T-cell (primary cell): Measurements from ENCODE around the gene BEX2. TPM values are rescaled to one million over a fixed set of nuclear protein-coding genes. Genes with fewer than 3 reads are reported as not detected.
A peak's percentile ranks its signal among the peaks of the same experiment; 100 is the strongest.

Experiments used
- ATAC-seq, 4 experiments: fragments of 200-7000 bp in 3 of 4; fragments of 150-1000 bp in 1 of 4; cut with Tn5 transposase; replicated peaks in 1 of 4; 1 replicate in 3 of 4; 2 replicates in 1 of 4; pipeline ENCODE4 v1.10.0; 2021; ENCODE audit warnings: moderate library complexity in 3 of 4, mild to moderate bottlenecking in 2 of 4, moderate number of reproducible peaks in 1 of 4
- CTCF ChIA-PET, 2 donors: fragments of 300-600 bp; sonication (Branson Sonifier 250); formaldehyde crosslinking; loops; one replicate each; lab custom pipeline; 2022; ENCODE audit warnings: antibody characterized with exemption in 2 of 2; lab: Charles Lee
- POLR2A ChIA-PET, 2 donors: fragments of 300-600 bp; sonication (Branson Sonifier 250); formaldehyde crosslinking; loops; one replicate each; lab custom pipeline; 2022; ENCODE audit warnings: antibody characterized with exemption in 2 of 2; lab: Charles Lee
- DNase-seq, 35 experiments: peaks; one replicate each; pipeline versions ENCODE4 v3.0.0 to v3.0.0-alpha.2; 2013 to 2023
- H3K27ac ChIP-seq: one replicate; pipeline ENCODE4 v1.5.1; 2013; ENCODE audit warnings: low read length
- H3K27me3 ChIP-seq, 2 experiments: replicated peaks in 1 of 2; 1 replicate in 1 of 2; 2 replicates in 1 of 2; pipeline versions ENCODE4 v1.6.1 to v1.7.0; 2013; ENCODE audit warnings: low read length in 1 of 2, mixed read lengths in 1 of 2; ENCODE audit not compliant: control insufficient read depth in 2 of 2, insufficient read depth in 2 of 2; ENCODE audit errors: extremely low read depth in 1 of 2
- H3K36me3 ChIP-seq, 2 donors: 1 replicate in 1 of 2; 2 replicates in 1 of 2; pipeline versions ENCODE4 v1.6.1 to v1.7.0; 2013; ENCODE audit warnings: low read length in 1 of 2; ENCODE audit not compliant: control insufficient read depth in 2 of 2, insufficient read depth in 1 of 2; ENCODE audit errors: extremely low read depth in 1 of 2
- H3K4me1 ChIP-seq, 2 experiments: 1 replicate in 1 of 2; 2 replicates in 1 of 2; pipeline versions ENCODE4 v1.6.1 to v1.7.0; 2013; ENCODE audit warnings: low read length in 2 of 2, mixed read lengths in 1 of 2; ENCODE audit not compliant: insufficient read depth in 2 of 2, control insufficient read depth in 1 of 2; ENCODE audit errors: extremely low read depth in 1 of 2
- H3K4me3 ChIP-seq, 2 donors: 1 replicate in 1 of 2; 2 replicates in 1 of 2; pipeline versions ENCODE4 v1.5.1 to v1.7.0; 2013; ENCODE audit warnings: mild to moderate bottlenecking in 2 of 2, low read length in 1 of 2, moderate library complexity in 1 of 2; ENCODE audit not compliant: control insufficient read depth in 1 of 2; ENCODE audit errors: extremely low read depth in 1 of 2
- H3K9me3 ChIP-seq: 2 replicates; pipeline ENCODE4 v1.7.0; 2013
- H3K27ac Mint-ChIP-seq, 2 donors: one replicate each; pipeline ENCODE4 v1.8.0; 2020 to 2021; ENCODE audit warnings: mild to moderate bottlenecking in 2 of 2, mixed read lengths in 2 of 2
- H3K27me3 Mint-ChIP-seq, 2 donors: one replicate each; pipeline ENCODE4 v1.8.0; 2021 to 2022; ENCODE audit warnings: mixed read lengths in 2 of 2
- H3K36me3 Mint-ChIP-seq: one replicate; pipeline ENCODE4 v1.8.0; 2021; ENCODE audit warnings: mixed read lengths
- H3K4me1 Mint-ChIP-seq, 3 donors: one replicate each; pipeline ENCODE4 v1.8.0; 2020 to 2022; ENCODE audit warnings: mixed read lengths in 3 of 3, mild to moderate bottlenecking in 1 of 3
- H3K4me3 Mint-ChIP-seq, 3 donors: one replicate each; pipeline ENCODE4 v1.8.0; 2020 to 2022; ENCODE audit warnings: mild to moderate bottlenecking in 3 of 3, mixed read lengths in 3 of 3, moderate library complexity in 3 of 3
- H3K9me3 Mint-ChIP-seq, 3 donors: one replicate each; pipeline ENCODE4 v1.8.0; 2020 to 2022; ENCODE audit warnings: mixed read lengths in 3 of 3
- WGBS: methylation state at CpG from one replicate; pipeline ENCODE4 v1.1.5; 2013; ENCODE audit warnings: missing lambda C conversion rate; ENCODE audit not compliant: insufficient coverage; 5-methylcytosine and 5-hydroxymethylcytosine counted together
- total RNA-seq, 35 experiments: library from RNA in 6 of 35; stranded (reverse) in 6 of 35; fragments of 120-200 nt in 1 of 35; gene quantifications; one replicate each; pipeline versions ENCODE4 v1.2.1 to v1.2.4 and lab custom pipeline; 2013 to 2026

The BEX2 gene
- total RNA-seq, 5 donors from 2014 or later (not counting 1 experiment from before 2014, with no cell fraction given): 24.0 to 38.3 (median 26.8) TPM

DNA sequence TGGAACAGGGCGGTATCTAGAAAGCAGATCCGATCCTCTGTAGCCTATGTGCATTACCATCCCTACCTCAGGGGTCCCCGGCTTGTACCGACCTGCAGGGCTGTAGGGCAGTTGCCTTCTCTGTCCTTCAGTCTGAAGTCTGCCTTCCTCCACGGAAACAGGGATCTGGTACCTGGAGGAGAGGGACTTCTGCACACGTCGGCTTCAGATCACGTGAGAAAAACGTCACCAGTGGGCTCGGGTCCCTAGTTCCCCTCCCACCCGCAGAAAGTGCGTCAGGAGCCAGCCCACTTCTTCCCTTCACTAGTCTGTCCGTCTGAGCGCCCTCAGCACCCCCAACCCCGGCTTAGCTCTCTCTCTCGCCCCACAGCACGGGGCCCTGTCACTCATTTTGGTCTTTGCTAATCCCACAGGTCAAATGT, 34.2 kb downstream of the BEX2 start, which contains the start of gene TCEAL5:
Gene TCEAL5, minus strand, starts transcription at position 170 of the 422 bp plus-strand sequence. CDS start 2,187 bp downstream, outside the sequence.
- Histone ChIP-seq H3K4me3 (peak within 1 kb of the TSS in 1 of 2 donors; percentile 33), H3K27ac (no peak within 1 kb of the TSS), H3K9me3 (no peaks in the 10 kb centered on the region), H3K4me1 (peaks cover 0 to 8% of the 10 kb centered on the region in 2 experiments), H3K27me3 (peaks cover 3 to 21% of the 10 kb centered on the region in 2 experiments), H3K36me3 (no peaks in the 10 kb centered on the region)
- H3K9me3 Mint-ChIP-seq: no peaks in the 10 kb centered on the region
- ATAC-seq (peak in 2 of 4 experiments; percentile 24 to 52), DNase-seq (no peak)
- peak within 1 kb of the TSS; percentile 29 to 58 (median 56) for H3K4me3 Mint-ChIP-seq
- H3K36me3 Mint-ChIP-seq: no peaks in the 10 kb centered on the region
- POLR2A ChIA-PET: interaction anchor here in 1 of 2 donors (0.7 kb wide), 1 partner anchor 13 kb away, joined by 3 read pairs; no protein-coding TSS in a partner anchor
- peaks cover 0 to 9% (median 8%) of the 10 kb centered on the region in 3 donors for H3K4me1 Mint-ChIP-seq
- CTCF ChIA-PET: interaction anchor here in 1 of 2 donors (0.6 to 1.1 kb wide), 2 partner anchors 72 to 73 kb away, joined by 3 read pairs; no protein-coding TSS in a partner anchor
- peaks cover 46 to 65% of the 10 kb centered on the region in 2 donors for H3K27me3 Mint-ChIP-seq
- no peak within 1 kb of the TSS for H3K27ac Mint-ChIP-seq
- whole genome bisulfite sequencing: 0% methylated on average over 2 of the region's 17 CpGs

DNA sequence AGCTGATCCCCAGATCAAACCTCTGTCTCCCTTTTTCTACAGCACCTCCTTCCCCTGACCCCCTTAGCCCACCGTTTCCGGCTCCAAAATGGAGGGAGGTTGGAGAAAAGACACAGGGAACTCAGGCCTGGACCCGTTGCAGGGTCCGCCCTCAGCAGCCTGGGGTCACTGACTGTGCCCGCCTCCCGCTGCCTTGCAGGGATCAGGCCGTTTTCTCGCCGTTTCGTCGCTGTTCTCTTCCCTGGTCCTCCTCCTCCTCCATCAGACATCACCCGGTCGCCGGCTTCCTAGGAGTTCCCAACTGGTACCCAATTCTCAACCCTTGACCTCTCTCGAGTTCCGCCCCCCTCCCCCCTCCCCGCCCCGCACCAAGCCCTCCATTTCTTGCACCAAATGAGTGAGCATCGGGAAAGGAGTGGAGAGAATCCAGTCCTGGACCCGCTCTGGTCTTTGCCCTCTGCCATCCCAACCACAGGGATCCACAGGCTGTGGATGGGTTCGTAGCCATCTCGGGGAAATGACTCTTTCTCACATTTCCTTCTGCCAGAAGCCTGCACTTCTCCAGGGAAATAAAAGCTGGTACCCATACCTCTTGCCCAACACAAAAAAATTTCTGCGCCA, 34.7 kb downstream of the BEX2 start:
- Histone ChIP-seq H3K36me3 (no peaks in the 10 kb centered on the region), H3K4me1 (peaks cover 0 to 8% of the 10 kb centered on the region in 2 experiments), H3K4me3 (peak overlapping the region in 1 of 2 donors; percentile 33), H3K27me3 (peaks cover 3 to 21% of the 10 kb centered on the region in 2 experiments), H3K27ac (no peak overlapping the region), H3K9me3 (no peaks in the 10 kb centered on the region)
- 59% methylated on average over 3 of the region's 23 CpGs for WGBS
- H3K9me3 Mint-ChIP-seq: no peaks in the 10 kb centered on the region
- ATAC-seq (no peak), DNase-seq (no peak)
- peaks cover 0 to 9% (median 8%) of the 10 kb centered on the region in 3 donors for H3K4me1 Mint-ChIP-seq
- peak overlapping the region in 2 of 3 donors; percentile 29 to 56 for H3K4me3 Mint-ChIP-seq
- no peak overlapping the region for H3K27ac Mint-ChIP-seq
- H3K27me3 Mint-ChIP-seq: peaks cover 46 to 66% of the 10 kb centered on the region in 2 donors
- no peaks in the 10 kb centered on the region for H3K36me3 Mint-ChIP-seq
- ChIA-PET CTCF (interaction anchor here in 1 of 2 donors (0.6 kb wide), 1 partner anchor 73 kb away, joined by 3 read pairs; no protein-coding TSS in a partner anchor), POLR2A (no interaction called here)

DNA sequence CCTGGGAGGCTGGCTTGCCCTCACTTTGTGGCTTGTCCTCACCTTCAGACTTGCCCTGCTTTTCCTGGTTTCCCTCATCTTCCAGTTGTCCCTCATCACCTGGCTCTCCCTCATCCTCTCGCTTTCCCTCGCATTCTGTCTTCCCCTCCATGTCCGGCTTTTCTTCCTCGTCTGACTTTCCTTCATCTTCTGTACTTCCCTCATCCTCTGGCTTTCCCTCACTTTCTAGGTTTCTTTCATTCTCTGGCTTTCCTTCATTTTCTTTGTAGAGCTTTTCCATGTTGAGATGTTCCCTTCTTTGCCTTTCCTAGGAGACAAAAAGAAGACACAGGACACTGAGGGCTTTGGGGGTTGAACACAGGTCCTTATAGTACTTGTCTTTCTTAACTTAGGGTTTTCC, 36.5 kb downstream of the BEX2 start:
- peaks cover 5 to 21% of the 10 kb centered on the region in 2 experiments for H3K27me3 ChIP-seq
- H3K4me1 Mint-ChIP-seq: peaks cover 0 to 9% (median 8%) of the 10 kb centered on the region in 3 donors
- no peaks in the 10 kb centered on the region for H3K9me3 Mint-ChIP-seq
- H3K36me3 Mint-ChIP-seq: no peaks in the 10 kb centered on the region
- no peak overlapping the region for H3K4me3 Mint-ChIP-seq
- ChIA-PET POLR2A (no interaction called here), CTCF (no interaction called here)
- H3K4me3 ChIP-seq: no peak overlapping the region
- no peak for DNase-seq
- H3K9me3 ChIP-seq: no peaks in the 10 kb centered on the region
- peaks cover 43 to 60% of the 10 kb centered on the region in 2 donors for H3K27me3 Mint-ChIP-seq
- WGBS: no CpG with 5 or more reads among the region's 4 CpGs
- no peak overlapping the region for H3K27ac Mint-ChIP-seq
- no peaks in the 10 kb centered on the region for H3K36me3 ChIP-seq
- H3K27ac ChIP-seq: no peak overlapping the region
- no peak for ATAC-seq
- H3K4me1 ChIP-seq: peaks cover 0 to 8% of the 10 kb centered on the region in 2 experiments

Other genes with a start within 250 kb of the BEX2 start
- gene BEX1, start 246.8 kb downstream of the BEX2 start, total RNA-seq: 1 to 10 TPM in 1 of 5 donors, under 1 TPM in 3, not detected in 1; 0.33 to 1.4 (median 0.56) TPM
- not detected for gene NXF3, start 217.8 kb downstream of the BEX2 start, total RNA-seq
- gene BEX4, start 95.9 kb downstream of the BEX2 start, total RNA-seq: 10 to 100 TPM; 23.8 to 53.6 (median 29.4) TPM
- gene TCEAL8, start 55.8 kb downstream of the BEX2 start, total RNA-seq: 10 to 100 TPM; 13.8 to 25.5 (median 20.4) TPM
- gene TCEAL5, start 34.2 kb downstream of the BEX2 start, total RNA-seq: not detected
- gene TCEAL7, start 19.2 kb upstream of the BEX2 start, total RNA-seq: not detected
- gene TCEAL9, start 45.5 kb upstream of the BEX2 start, total RNA-seq: 1 to 10 TPM in 3 of 5 donors, under 1 TPM in 1, not detected in 1; 0.65 to 1.7 (median 1.3) TPM
- 10 to 100 TPM; 17.7 to 41.5 (median 27.7) TPM for gene BEX3, start 65.5 kb upstream of the BEX2 start, total RNA-seq
- under 1 TPM in 3 of 5 donors, not detected in 2; 0.07 to 0.18 (median 0.16) TPM for gene RAB40A, start 208.5 kb upstream of the BEX2 start, total RNA-seq